ENCODE data around the gene RCBTB2. TPM values are rescaled to one million over a fixed set of nuclear protein-coding genes. Genes with fewer than 3 reads are reported as not detected.

The RCBTB2 gene
- total RNA-seq, 2 donors from 2014 or later, result 5.2 to 13.4 TPM

DNA sequence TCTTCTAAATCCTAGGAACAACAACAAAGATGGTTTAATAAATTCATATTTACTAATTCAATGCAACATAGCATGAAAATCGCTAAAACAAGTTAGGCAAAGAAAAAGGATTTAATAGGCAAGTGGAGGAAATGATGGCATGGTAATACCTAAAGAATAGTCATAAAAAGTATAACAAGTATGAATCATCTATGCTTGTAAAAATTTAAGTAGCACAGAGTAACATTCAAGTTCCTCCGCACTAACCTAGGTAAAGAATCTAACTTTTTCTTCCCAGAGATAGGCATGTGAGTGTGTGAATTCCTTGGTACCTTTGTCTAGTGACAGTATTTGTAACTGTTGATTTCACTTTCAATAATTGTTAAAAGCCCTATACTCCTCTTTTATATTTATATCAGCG, 42.6 kb downstream of the RCBTB2 start:
- peaks cover 4% of the 10 kb centered on the region for H3K36me3 ChIP-seq
- H3K4me3 ChIP-seq, result no peak overlapping the region
- DNase-seq (ENCODE audit: low spot score), result no peak
- no peaks in the 10 kb centered on the region for H3K27me3 ChIP-seq
- TF ChIP-seq, protein P1, sequence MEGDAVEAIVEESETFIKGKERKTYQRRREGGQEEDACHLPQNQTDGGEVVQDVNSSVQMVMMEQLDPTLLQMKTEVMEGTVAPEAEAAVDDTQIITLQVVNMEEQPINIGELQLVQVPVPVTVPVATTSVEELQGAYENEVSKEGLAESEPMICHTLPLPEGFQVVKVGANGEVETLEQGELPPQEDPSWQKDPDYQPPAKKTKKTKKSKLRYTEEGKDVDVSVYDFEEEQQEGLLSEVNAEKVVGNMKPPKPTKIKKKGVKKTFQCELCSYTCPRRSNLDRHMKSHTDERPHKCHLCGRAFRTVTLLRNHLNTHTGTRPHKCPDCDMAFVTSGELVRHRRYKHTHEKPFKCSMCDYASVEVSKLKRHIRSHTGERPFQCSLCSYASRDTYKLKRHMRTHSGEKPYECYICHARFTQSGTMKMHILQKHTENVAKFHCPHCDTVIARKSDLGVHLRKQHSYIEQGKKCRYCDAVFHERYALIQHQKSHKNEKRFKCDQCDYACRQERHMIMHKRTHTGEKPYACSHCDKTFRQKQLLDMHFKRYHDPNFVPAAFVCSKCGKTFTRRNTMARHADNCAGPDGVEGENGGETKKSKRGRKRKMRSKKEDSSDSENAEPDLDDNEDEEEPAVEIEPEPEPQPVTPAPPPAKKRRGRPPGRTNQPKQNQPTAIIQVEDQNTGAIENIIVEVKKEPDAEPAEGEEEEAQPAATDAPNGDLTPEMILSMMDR (IDR thresholded peaks at IDR 0.05), result no peak
- H3K4me1 ChIP-seq, result peaks cover 0 to 16% of the 10 kb centered on the region in 2 donors
- H3K27ac ChIP-seq, result no peak overlapping the region
- H3K9me3 ChIP-seq, result no peaks in the 10 kb centered on the region

GRCh38 chr13:48489666-48490065, 43.2 kb downstream of the RCBTB2 start:
- H3K9me3 ChIP-seq, result no peaks in the 10 kb centered on the region
- no peak overlapping the region for H3K4me3 ChIP-seq
- H3K27me3 ChIP-seq, result no peaks in the 10 kb centered on the region
- TF ChIP-seq, protein P1 (IDR thresholded peaks at IDR 0.05), result no peak
- DNase-seq (ENCODE audit: low spot score), result no peak
- peaks cover 4% of the 10 kb centered on the region for H3K36me3 ChIP-seq
- H3K27ac ChIP-seq, result no peak overlapping the region
- peaks cover 0 to 16% of the 10 kb centered on the region in 2 donors for H3K4me1 ChIP-seq

- H3K4me3 ChIP-seq, result no peak overlapping the region
- no peak overlapping the region for H3K27ac ChIP-seq
- TF ChIP-seq, protein P1 (IDR thresholded peaks at IDR 0.05), result no peak
- no peaks in the 10 kb centered on the region for H3K9me3 ChIP-seq
- peaks cover 4% of the 10 kb centered on the region for H3K36me3 ChIP-seq
- peaks cover 0 to 16% of the 10 kb centered on the region in 2 donors for H3K4me1 ChIP-seq
- no peak for DNase-seq (ENCODE audit: low spot score)
- H3K27me3 ChIP-seq, result no peaks in the 10 kb centered on the region
These were observed 43.9 kb downstream of the RCBTB2 start for GRCh38 chr13:48488995-48489394.

DNA sequence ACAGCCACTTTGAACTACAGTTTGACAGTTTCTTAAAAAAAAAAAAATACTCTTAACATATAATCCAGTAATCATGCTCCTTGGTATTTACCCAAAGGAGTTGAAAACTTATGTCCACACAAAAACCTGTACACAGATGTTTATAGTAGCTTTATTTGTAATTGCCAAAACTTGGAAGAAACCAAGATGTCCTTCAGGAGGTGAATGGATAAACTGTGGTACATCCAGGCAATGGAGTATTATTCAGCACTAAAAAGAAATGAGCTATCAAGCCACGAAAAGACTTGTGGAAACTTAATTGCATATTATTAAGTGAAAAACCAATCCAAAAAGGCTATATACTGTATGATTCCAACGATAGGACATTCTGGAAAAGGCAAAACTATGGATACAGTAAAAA, 44.9 kb downstream of the RCBTB2 start:
- Histone ChIP-seq H3K9me3 (no peaks in the 10 kb centered on the region), H3K4me1 (peaks cover 0 to 16% of the 10 kb centered on the region in 2 donors), H3K36me3 (peaks cover 4% of the 10 kb centered on the region), H3K4me3 (no peak overlapping the region), H3K27ac (no peak overlapping the region), H3K27me3 (no peaks in the 10 kb centered on the region)
- no peak for DNase-seq (ENCODE audit: low spot score)
- TF ChIP-seq, protein P1 (IDR thresholded peaks at IDR 0.05), result no peak

DNA sequence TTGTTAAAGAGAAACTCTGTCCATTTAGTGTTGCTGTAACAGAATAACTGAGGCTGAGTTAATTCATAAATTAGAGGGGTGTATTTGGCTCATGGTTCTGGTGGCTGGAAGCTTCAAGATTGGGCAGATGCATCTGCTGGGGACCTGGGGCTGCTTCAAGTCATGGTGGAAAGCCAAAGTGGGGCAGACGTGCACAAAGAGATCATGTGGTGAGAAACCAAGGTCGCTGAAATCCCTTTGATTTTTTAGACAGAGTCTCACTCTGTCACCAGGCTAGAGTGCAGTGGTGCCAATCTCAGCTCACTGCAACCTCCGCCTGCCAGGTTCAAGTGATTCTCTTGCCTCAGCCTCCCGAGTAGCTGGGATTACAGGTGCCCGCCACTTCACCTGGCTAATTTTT, 46.0 kb downstream of the RCBTB2 start:
- no peak overlapping the region for H3K27ac ChIP-seq
- TF ChIP-seq, protein P1 (IDR thresholded peaks at IDR 0.05), result no peak

DNA sequence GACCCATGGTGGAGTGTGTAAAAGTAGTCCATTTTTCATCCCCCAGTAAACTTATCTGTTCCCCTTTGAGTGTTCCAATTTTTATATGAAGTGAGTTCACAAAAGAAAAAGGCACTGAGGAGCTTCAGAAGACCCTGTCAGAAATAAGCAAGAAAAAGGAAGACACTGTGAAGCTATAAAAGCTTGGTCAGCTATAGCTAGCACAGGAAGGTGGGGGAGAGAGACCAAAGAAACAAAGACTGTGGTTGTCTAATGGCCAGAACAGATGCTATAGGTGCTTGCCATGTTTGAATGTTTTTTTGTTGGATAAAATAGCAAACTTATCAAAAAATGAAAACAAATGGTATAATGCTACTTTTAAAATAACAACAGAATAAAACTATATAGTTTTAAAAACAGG, 46.5 kb downstream of the RCBTB2 start:
- Histone ChIP-seq H3K36me3 (peaks cover 4% of the 10 kb centered on the region), H3K4me3 (no peak overlapping the region), H3K9me3 (no peaks in the 10 kb centered on the region), H3K27me3 (no peaks in the 10 kb centered on the region), H3K27ac (no peak overlapping the region), H3K4me1 (peaks cover 0 to 6% of the 10 kb centered on the region in 2 donors)
- DNase-seq (ENCODE audit: low spot score), result no peak
- TF ChIP-seq, protein P1 (IDR thresholded peaks at IDR 0.05), result no peak

More for the DNA sequence above, 46.0 kb downstream of the RCBTB2 start:
- peaks cover 0 to 11% of the 10 kb centered on the region in 2 donors for H3K4me1 ChIP-seq
- H3K9me3 ChIP-seq, result no peaks in the 10 kb centered on the region
- no peaks in the 10 kb centered on the region for H3K27me3 ChIP-seq
- no peak overlapping the region for H3K4me3 ChIP-seq
- H3K36me3 ChIP-seq, result peaks cover 4% of the 10 kb centered on the region
- no peak for DNase-seq (ENCODE audit: low spot score)
